Natural killer cell (primary cell): Measurements from ENCODE around the gene GGNBP2. TPM values are rescaled to one million over a fixed set of nuclear protein-coding genes. Genes with fewer than 3 reads are reported as not detected.

Experiments used
- ATAC-seq, 3 donors: fragments of 150-1000 bp in 2 of 3; fragments of 200-7000 bp in 1 of 3; cut with Tn5 transposase; 1 replicate in 1 of 3; 2 replicates in 2 of 3; pipeline ENCODE4 v1.10.0; 2021; ENCODE audit warnings: mild to moderate bottlenecking in 2 of 3, moderate library complexity in 2 of 3
- DNase-seq, 2 donors: peaks; one replicate each; pipeline versions ENCODE4 v3.0.0 to v3.0.0-alpha.2; 2013 to 2021; ENCODE audit warnings: mixed read lengths in 1 of 2
- H3K27ac ChIP-seq: one replicate; pipeline ENCODE4 v1.5.1; 2013; ENCODE audit warnings: mild to moderate bottlenecking, low read length
- H3K27me3 ChIP-seq: one replicate; pipeline ENCODE4 v1.6.1; 2013; ENCODE audit warnings: low read length; ENCODE audit not compliant: control insufficient read depth, insufficient read depth
- H3K36me3 ChIP-seq: one replicate; pipeline ENCODE4 v1.6.1; 2013; ENCODE audit warnings: low read length; ENCODE audit not compliant: control insufficient read depth, insufficient read depth
- H3K4me1 ChIP-seq: one replicate; pipeline ENCODE4 v1.6.1; 2013; ENCODE audit warnings: low read length; ENCODE audit not compliant: control insufficient read depth, insufficient read depth
- H3K4me3 ChIP-seq: one replicate; pipeline ENCODE4 v1.5.1; 2013; ENCODE audit warnings: low read length
- H3K9me3 ChIP-seq: one replicate; pipeline ENCODE4 v1.6.1; 2013; ENCODE audit warnings: low read length; ENCODE audit not compliant: control insufficient read depth, insufficient read depth
- H3K27ac Mint-ChIP-seq, 2 donors: one replicate each; pipeline ENCODE4 v1.8.0; 2022; ENCODE audit warnings: mild to moderate bottlenecking in 2 of 2, mixed read lengths in 2 of 2, moderate library complexity in 1 of 2
- H3K27me3 Mint-ChIP-seq, 2 donors: one replicate each; pipeline ENCODE4 v1.8.0; 2022; ENCODE audit warnings: low read depth in 2 of 2, mixed read lengths in 2 of 2
- H3K36me3 Mint-ChIP-seq: one replicate; pipeline ENCODE4 v1.8.0; 2022; ENCODE audit warnings: mixed read lengths
- H3K4me1 Mint-ChIP-seq, 2 donors: one replicate each; pipeline ENCODE4 v1.8.0; 2022; ENCODE audit warnings: mixed read lengths in 2 of 2
- H3K4me3 Mint-ChIP-seq: one replicate; pipeline ENCODE4 v1.8.0; 2022; ENCODE audit warnings: mild to moderate bottlenecking, moderate library complexity, mixed read lengths
- H3K9me3 Mint-ChIP-seq, 2 donors: one replicate each; pipeline ENCODE4 v1.8.0; 2022; ENCODE audit warnings: mixed read lengths in 2 of 2
- CTCF ChIP-seq: fragments of 200-600 bp; IDR thresholded peaks from one replicate; pipeline ENCODE4 v1.8.0; 2022; ENCODE audit warnings: antibody characterized with exemption
- WGBS: methylation state at CpG from one replicate; pipeline ENCODE4 v1.1.7; 2013; ENCODE audit warnings: missing lambda C conversion rate; ENCODE audit not compliant: insufficient coverage; 5-methylcytosine and 5-hydroxymethylcytosine counted together
- intact Hi-C: fragments of 100-400 bp; cut with micrococcal nuclease; formaldehyde crosslinking; loops from one replicate; pipeline ENCODE4 v1.14.2; 2022
- total RNA-seq, 4 donors: library from RNA; stranded (reverse); fragments of 120-200 nt in 1 of 4; gene quantifications; one replicate each; pipeline versions ENCODE4 v1.2.3 to v1.2.4, GENCODE V29; 2013 to 2022

The GGNBP2 gene
- total RNA-seq, 3 donors from 2014 or later (not counting 1 experiment from before 2014, with no cell fraction given), result 183 to 233 (median 197) TPM

GRCh38 chr17:36593656-36594316 lies 49.1 kb downstream of the GGNBP2 start:
- DNase-seq, result no peak
- Histone ChIP-seq H3K4me3 (no peak overlapping the region), H3K27ac (no peak overlapping the region), H3K9me3 (no peaks in the 10 kb centered on the region), H3K4me1 (peaks cover 17% of the 10 kb centered on the region), H3K27me3 (no peaks in the 10 kb centered on the region), H3K36me3 (peaks cover 7% of the 10 kb centered on the region)
- TF ChIP-seq CTCF, result no peak
- no peak overlapping the region for H3K27ac Mint-ChIP-seq
- no peak for ATAC-seq
- 92% methylated on average over 8 of the region's 8 CpGs for WGBS
- H3K9me3 Mint-ChIP-seq, result no peaks in the 10 kb centered on the region
- peaks cover 0 to 5% of the 10 kb centered on the region in 2 donors for H3K27me3 Mint-ChIP-seq
- H3K36me3 Mint-ChIP-seq, result no peaks in the 10 kb centered on the region
- intact Hi-C loops, result no loop called here
- H3K4me3 Mint-ChIP-seq, result peak overlapping the region; percentile 67
- H3K4me1 Mint-ChIP-seq, result peaks cover 9 to 31% of the 10 kb centered on the region in 2 donors

GRCh38 chr17:36594626-36595401 lies 50.1 kb downstream of the GGNBP2 start:
- Mint-ChIP-seq H3K27me3 (peaks cover 0 to 5% of the 10 kb centered on the region in 2 donors), H3K9me3 (no peaks in the 10 kb centered on the region), H3K36me3 (no peaks in the 10 kb centered on the region), H3K27ac (no peak overlapping the region), H3K4me3 (no peak overlapping the region), H3K4me1 (peaks cover 9 to 30% of the 10 kb centered on the region in 2 donors)
- DNase-seq (no peak), ATAC-seq (no peak)
- Histone ChIP-seq H3K9me3 (no peaks in the 10 kb centered on the region), H3K36me3 (no peaks in the 10 kb centered on the region), H3K27ac (no peak overlapping the region), H3K27me3 (no peaks in the 10 kb centered on the region), H3K4me1 (peaks cover 17% of the 10 kb centered on the region), H3K4me3 (no peak overlapping the region)
- no peak for TF ChIP-seq CTCF
- intact Hi-C loops, result no loop called here
- WGBS, result 95% methylated on average over 13 of the region's 13 CpGs

GRCh38 chr17:36597226-36597625 lies 52.5 kb downstream of the GGNBP2 start:
- Histone ChIP-seq H3K4me3 (no peak overlapping the region), H3K36me3 (no peaks in the 10 kb centered on the region), H3K4me1 (peaks cover 24% of the 10 kb centered on the region), H3K27ac (no peak overlapping the region), H3K9me3 (no peaks in the 10 kb centered on the region), H3K27me3 (no peaks in the 10 kb centered on the region)
- DNase-seq (no peak), ATAC-seq (no peak)
- TF ChIP-seq CTCF, result no peak
- Mint-ChIP-seq H3K27me3 (peaks cover 0 to 5% of the 10 kb centered on the region in 2 donors), H3K4me1 (peaks cover 14 to 24% of the 10 kb centered on the region in 2 donors), H3K27ac (no peak overlapping the region), H3K4me3 (peak overlapping the region; percentile 50), H3K9me3 (no peaks in the 10 kb centered on the region), H3K36me3 (no peaks in the 10 kb centered on the region)
- WGBS, result 95% methylated on average over 6 of the region's 6 CpGs
- intact Hi-C loops, result no loop called here
